HepG2 (cell line): Measurements from ENCODE around the gene ADGRF1. TPM values are rescaled to one million over a fixed set of nuclear protein-coding genes. Genes with fewer than 3 reads are reported as not detected.

Experiments used
- ATF7-NPFF ChIP-seq: sonication (generic); formaldehyde crosslinking; IDR thresholded peaks from 2 replicates; pipeline ENCODE4 v1.8.1; 2023; ENCODE audit warnings: mild to moderate bottlenecking, low read depth, missing genetic modification reagents, moderate library complexity
- CAMTA2 ChIP-seq: sonication (generic); formaldehyde crosslinking; IDR thresholded peaks from 2 replicates; pipeline ENCODE4 v1.4.0; 2020; ENCODE audit warnings: mild to moderate bottlenecking, missing genetic modification reagents, borderline replicate concordance
- ELF3 ChIP-seq: IDR thresholded peaks from 2 replicates; pipeline ENCODE4 v1.6.1; 2016; ENCODE audit warnings: missing genetic modification reagents, missing compliant biosample characterization
- ETS1 ChIP-seq: sonication (generic); formaldehyde crosslinking; IDR thresholded peaks from 2 replicates; pipeline ENCODE4 v1.4.0; 2020; ENCODE audit warnings: missing genetic modification reagents
- FOXA1 ChIP-seq, 2 experiments: fragments of 450-650 bp in 1 of 2; sonication (generic) in 1 of 2; formaldehyde crosslinking in 1 of 2; IDR thresholded peaks; 2 replicates each; pipeline versions ENCODE4 v1.4.0 to v1.6.1; 2016 to 2020; ENCODE audit warnings: missing genetic modification reagents in 1 of 2
- HOXA7 ChIP-seq: sonication (generic); formaldehyde crosslinking; IDR thresholded peaks from 2 replicates; pipeline ENCODE4 v1.8.1; 2022; ENCODE audit warnings: mild to moderate bottlenecking, missing genetic modification reagents, moderate library complexity
- MTF2 ChIP-seq: sonication (generic); formaldehyde crosslinking; IDR thresholded peaks from 2 replicates; pipeline ENCODE4 v1.5.0; 2020; ENCODE audit warnings: missing genetic modification reagents, borderline replicate concordance
- NFATC3 ChIP-seq: sonication (generic); formaldehyde crosslinking; IDR thresholded peaks from 2 replicates; pipeline ENCODE4 v1.5.1; 2020; ENCODE audit warnings: mild to moderate bottlenecking, missing genetic modification reagents
- PBX2 ChIP-seq: IDR thresholded peaks from 2 replicates; pipeline ENCODE4 v1.6.1; 2016; ENCODE audit warnings: control low read depth
- SIN3B ChIP-seq: fragments of 150-350 bp; IDR thresholded peaks from 2 replicates; pipeline ENCODE4 v1.6.1; 2014; ENCODE audit warnings: low read length
- SKIL ChIP-seq: sonication (generic); formaldehyde crosslinking; IDR thresholded peaks from 2 replicates; pipeline ENCODE4 v1.8.0; 2022; ENCODE audit warnings: missing genetic modification reagents, mild to moderate bottlenecking, moderate library complexity, borderline replicate concordance
- SMAD3 ChIP-seq: sonication (generic); formaldehyde crosslinking; IDR thresholded peaks from 2 replicates; pipeline ENCODE4 v1.4.0; 2020; ENCODE audit warnings: missing genetic modification reagents
- SUZ12 ChIP-seq: fragments of 150-350 bp; IDR thresholded peaks from 2 replicates; pipeline ENCODE4 v1.6.1; 2014; ENCODE audit warnings: low read depth, low read length
- TAF15 ChIP-seq: fragments of 200-400 bp; formaldehyde crosslinking; IDR thresholded peaks from one replicate; pipeline ENCODE4 v1.6.1; 2018; ENCODE audit warnings: mild to moderate bottlenecking, low read depth, low read length; ENCODE audit not compliant: poor library complexity, severe bottlenecking
- TRIM22 ChIP-seq: fragments of 450-650 bp; IDR thresholded peaks from 2 replicates; pipeline ENCODE4 v1.6.1; 2017
- ZMYM3 ChIP-seq: sonication (generic); formaldehyde crosslinking; IDR thresholded peaks from 2 replicates; pipeline ENCODE4 v1.5.1; 2020; ENCODE audit warnings: mild to moderate bottlenecking, missing genetic modification reagents
- ZNF260 ChIP-seq: sonication (generic); formaldehyde crosslinking; IDR thresholded peaks from 2 replicates; pipeline ENCODE4 v1.4.0; 2020; ENCODE audit warnings: missing genetic modification reagents, low read depth, mild to moderate bottlenecking, borderline replicate concordance
- ZNF607 ChIP-seq: sonication (generic); formaldehyde crosslinking; IDR thresholded peaks from 2 replicates; pipeline ENCODE4 v1.5.1; 2020; ENCODE audit warnings: missing genetic modification reagents, mild to moderate bottlenecking, borderline replicate concordance
- ZNF619 ChIP-seq: sonication (generic); formaldehyde crosslinking; IDR thresholded peaks from 2 replicates; pipeline ENCODE4 v1.4.0; 2020; ENCODE audit warnings: mild to moderate bottlenecking, missing genetic modification reagents
- ZNF674 ChIP-seq: sonication (generic); formaldehyde crosslinking; IDR thresholded peaks from 2 replicates; pipeline ENCODE4 v1.5.0; 2020; ENCODE audit warnings: low read depth, mild to moderate bottlenecking, missing genetic modification reagents
- ZNF841 ChIP-seq: sonication (generic); formaldehyde crosslinking; IDR thresholded peaks from 2 replicates; pipeline ENCODE4 v1.8.1; 2023; ENCODE audit warnings: missing genetic modification reagents, borderline replicate concordance
- polyA plus RNA-seq, 8 experiments: library from polyadenylated mRNA; depleted of rRNA in 3 of 8; stranded (reverse) in 7 of 8; unstranded in 1 of 8; fragments of >200 nt; fragmentation: Illumina TruSeq in 4 of 8; extraction: Trizol in 4 of 8; gene quantifications; 2 replicates each; pipeline versions ENCODE4 v1.2.1 to v1.2.3, GENCODE V29; 2011 to 2016; ENCODE audit warnings: low read depth in 4 of 8, missing spikeins in 1 of 8, mixed read lengths in 1 of 8; ENCODE audit not compliant: insufficient read depth in 1 of 8
- total RNA-seq, 5 experiments: library from RNA; depleted of rRNA; stranded (reverse); fragments of >200 nt; fragmentation: Illumina TruSeq; extraction: Trizol; gene quantifications; 2 replicates each; pipeline ENCODE4 v1.2.3, GENCODE V29; 2016; ENCODE audit warnings: low read depth in 1 of 5

ADGRF1 gene
- total and polyA plus RNA-seq, 2 of the 13 experiments (the other 11 are each of a cell fraction or from before 2014, with no cell fraction given) = not detected

- TF ChIP-seq SIN3B (no peak), SMAD3 (peak; percentile 93), ETS1 (CRISPR knock-in tag) (no peak), TAF15 (no peak), ATF7-NPFF (CRISPR knock-in tag) (0 out of 2 replicates have a peak, but pooled peaks have one; percentile 37), ZMYM3 (CRISPR knock-in tag) (peak; percentile 82), CAMTA2 (CRISPR knock-in tag) (no peak; the same call in 1 of the 2 replicates), FOXA1 (IDR thresholded peaks at IDR 0.05) (peak; percentile 98), FOXA1 (CRISPR knock-in tag; IDR thresholded peaks at IDR 0.05) (peak; percentile 100), ZNF841 (no peak), MTF2 (CRISPR knock-in tag) (no peak), NFATC3 (CRISPR knock-in tag) (peak; percentile 88; the same call in 1 of the 2 replicates), ZNF619 (CRISPR knock-in tag) (peak; percentile 52; the same call in 1 of the 2 replicates), PBX2 (no peak), TRIM22 (no peak), ELF3 (CRISPR knock-in tag) (peak; percentile 96), ZNF607 (CRISPR knock-in tag) (no peak; the same call in 1 of the 2 replicates), HOXA7 (no peak), SKIL (peak; percentile 89), SUZ12 (no peak), ZNF260 (CRISPR knock-in tag) (no peak), ZNF674 (CRISPR knock-in tag) (no peak)
Observed at GRCh38 chr6:47073125-47074110, 31.3 kb upstream of the ADGRF1 start (continued).
